HG03575 (cell line): ENCODE measurements around the gene TLR6.
"Not testable (repeated sequence)": the region's sequence is repeated elsewhere in the genome, so short reads cannot be mapped to it uniquely, and the experiment has no call there.

Experiments used
- ATAC-seq: cut with Tn5 transposase; IDR thresholded peaks from one replicate; pipeline ENCODE4 v1.9.1; 2021; ENCODE audit not compliant: unreplicated experiment, insufficient number of reproducible peaks, low FRiP score; ENCODE audit errors: extremely low read depth

The TLR6 gene

GRCh38 chr4:38803833-38804653 lies 52.6 kb downstream of the TLR6 start:
- ATAC-seq: no peak

GRCh38 chr4:38802561-38803355 lies 53.9 kb downstream of the TLR6 start:
- ATAC-seq: no peak

GRCh38 chr4:38800961-38801450 lies 55.6 kb downstream of the TLR6 start:
- no peak for ATAC-seq

DNA sequence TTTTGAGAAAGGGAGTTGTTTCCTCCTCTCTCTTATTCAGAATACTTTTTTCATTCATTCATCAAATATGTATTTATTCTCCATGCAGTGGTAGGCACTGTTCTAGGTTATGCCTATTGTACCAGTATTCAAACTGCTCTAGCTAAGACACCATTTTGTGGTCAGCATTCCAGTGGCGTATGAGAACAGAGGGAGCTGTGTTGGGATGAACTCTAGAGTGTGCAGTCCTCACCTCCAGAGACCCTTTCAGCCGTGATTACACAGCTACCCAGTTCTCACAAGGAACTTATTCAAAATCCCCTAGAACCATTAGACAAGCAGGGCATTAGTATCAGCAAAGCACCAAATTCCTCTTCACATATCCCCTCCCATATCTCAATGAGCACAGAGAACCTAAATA lies 56.3 kb downstream of the TLR6 start:
- ATAC-seq: no peak

- no peak for ATAC-seq
Observed at GRCh38 chr4:38795087-38795486, 61.5 kb downstream of the TLR6 start.

- no peak for ATAC-seq
Observed at GRCh38 chr4:38794051-38794450, 62.6 kb downstream of the TLR6 start.

DNA sequence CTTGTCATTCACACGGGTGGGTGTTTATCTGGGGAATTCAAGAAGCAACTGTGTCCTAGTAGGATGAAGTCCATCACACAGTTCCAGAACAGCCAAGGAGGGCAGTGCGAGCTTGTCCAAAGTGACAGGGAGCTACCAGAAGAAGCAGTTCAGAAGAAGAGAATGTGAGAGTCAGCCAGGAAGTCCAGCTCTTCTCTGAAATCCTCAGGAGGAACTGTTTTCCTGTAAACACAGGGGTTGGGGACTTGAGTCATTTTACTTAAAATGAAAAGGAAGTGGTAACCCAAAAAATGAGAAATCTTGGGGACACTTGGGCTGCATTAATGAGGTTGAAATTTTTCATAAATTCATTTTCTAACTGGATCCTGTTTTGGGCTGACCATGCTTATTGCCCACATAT lies 65.6 kb downstream of the TLR6 start:
- ATAC-seq: no peak

GRCh38 chr4:38788317-38788716 lies 68.3 kb downstream of the TLR6 start:
- ATAC-seq: no peak

- ATAC-seq: no peak
Observed at GRCh38 chr4:38787693-38788092, 68.9 kb downstream of the TLR6 start.

- ATAC-seq: no peak
Observed at GRCh38 chr4:38785901-38786402, 70.7 kb downstream of the TLR6 start.

- no peak for ATAC-seq
Observed at GRCh38 chr4:38785041-38785790, 71.4 kb downstream of the TLR6 start.

DNA sequence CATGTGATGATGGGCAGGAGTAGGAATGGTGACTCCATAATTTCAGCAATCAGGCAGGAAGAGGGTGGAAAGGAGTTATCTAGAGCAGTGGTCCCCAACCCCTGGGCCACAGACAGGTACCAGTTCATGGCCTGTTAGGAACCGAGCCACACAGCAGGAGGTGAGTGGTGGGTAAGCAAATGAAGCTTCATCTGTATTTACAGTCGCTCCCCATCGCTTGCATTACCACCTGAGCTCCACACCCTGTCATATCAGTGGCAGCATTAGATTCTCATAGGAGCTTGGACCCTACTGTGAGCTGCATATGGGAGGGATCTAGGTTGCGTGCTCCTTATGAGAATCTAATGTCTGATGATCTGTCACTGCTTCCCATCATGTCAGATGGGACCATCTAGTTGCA lies 72.5 kb downstream of the TLR6 start:
- ATAC-seq: no peak

GRCh38 chr4:38783109-38783460 lies 73.5 kb downstream of the TLR6 start:
- ATAC-seq: no peak

DNA sequence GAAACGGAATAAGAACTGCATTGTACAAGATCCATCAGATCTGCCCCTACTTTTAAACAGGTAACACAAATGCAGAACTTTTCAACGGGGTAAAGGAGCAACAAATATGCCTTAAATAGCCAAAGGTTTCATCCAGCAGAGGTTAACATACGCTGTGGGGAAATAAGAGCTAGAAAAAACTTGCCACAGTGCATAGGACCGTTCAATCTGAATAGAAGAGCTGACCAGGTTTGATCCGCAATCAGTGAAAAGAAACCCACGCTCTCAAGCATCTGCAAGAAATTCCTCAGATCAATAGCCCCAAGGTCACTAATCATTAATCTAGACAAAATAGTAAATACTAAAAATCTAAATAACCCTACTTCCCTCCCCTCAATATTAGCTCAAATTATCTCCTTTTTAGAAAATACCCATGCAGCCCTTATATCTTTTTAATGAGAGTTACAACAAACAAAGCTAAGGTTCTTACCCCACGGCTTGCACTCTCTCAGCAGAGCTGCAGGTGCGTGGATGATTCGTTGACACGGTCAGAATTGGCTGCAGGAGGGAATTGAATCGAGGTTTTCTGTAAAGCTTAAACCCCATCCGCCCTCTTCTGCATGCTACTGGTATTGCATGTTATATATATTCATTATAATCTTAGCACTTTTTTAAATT lies 74.0 kb downstream of the TLR6 start, which contains the start of gene TLR10:
Gene TLR10, minus strand, starts transcription at position 539 of the 657 bp plus-strand sequence. CDS start 7,400 bp downstream, outside the sequence.
- ATAC-seq: peak; percentile 58

- ATAC-seq: no peak
Observed at GRCh38 chr4:38781854-38782261, 74.8 kb downstream of the TLR6 start.

DNA sequence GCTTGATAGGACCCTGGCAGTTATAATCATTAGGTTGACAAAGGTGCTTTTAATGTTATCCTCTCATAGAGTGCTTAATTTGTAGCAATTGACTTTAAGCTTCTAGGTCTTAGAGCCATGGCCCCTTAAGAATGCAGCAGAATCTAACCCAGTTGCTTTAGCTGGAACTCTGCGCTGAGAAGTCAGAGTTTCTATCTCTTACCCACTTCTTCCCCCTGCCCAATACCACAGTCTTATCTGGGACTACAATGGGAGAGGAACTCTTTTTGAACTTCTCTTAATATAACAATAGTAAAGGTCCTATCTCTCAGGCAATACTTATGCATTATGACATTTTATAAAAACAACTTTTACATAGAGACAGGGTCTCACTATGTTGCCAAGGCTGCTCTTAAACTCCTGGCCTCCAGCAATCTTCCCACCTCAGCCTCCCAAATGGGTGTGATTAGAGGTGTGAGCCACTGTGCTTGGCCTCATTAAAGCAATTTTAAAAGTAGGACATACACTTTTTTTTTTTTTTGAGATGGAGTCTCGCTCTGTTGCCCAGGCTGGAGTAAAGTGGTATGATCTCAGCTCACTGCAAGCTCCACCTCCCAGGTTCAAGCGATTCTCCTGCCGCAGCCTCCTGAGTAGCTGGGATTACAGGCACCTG lies 75.7 kb downstream of the TLR6 start:
- ATAC-seq: no peak

DNA sequence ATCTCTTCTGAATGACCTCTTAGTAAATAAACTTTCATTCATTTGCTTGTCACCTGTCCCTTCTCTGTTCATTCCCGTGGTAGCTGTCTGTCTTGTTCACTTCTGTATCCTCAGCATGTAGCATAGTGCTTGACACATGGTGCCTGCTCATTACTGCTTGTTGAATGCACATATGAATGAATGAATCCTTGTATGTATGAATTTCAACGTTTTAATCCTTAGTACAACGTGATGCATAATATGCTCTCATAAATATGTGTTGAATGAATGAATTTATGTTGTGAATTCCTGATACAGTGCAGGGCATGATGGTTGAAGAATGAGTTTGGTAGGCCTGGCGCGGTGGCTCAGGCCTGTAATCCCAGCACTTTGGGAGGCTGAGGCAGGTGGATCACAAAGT lies 76.8 kb downstream of the TLR6 start:
- no peak for ATAC-seq

DNA sequence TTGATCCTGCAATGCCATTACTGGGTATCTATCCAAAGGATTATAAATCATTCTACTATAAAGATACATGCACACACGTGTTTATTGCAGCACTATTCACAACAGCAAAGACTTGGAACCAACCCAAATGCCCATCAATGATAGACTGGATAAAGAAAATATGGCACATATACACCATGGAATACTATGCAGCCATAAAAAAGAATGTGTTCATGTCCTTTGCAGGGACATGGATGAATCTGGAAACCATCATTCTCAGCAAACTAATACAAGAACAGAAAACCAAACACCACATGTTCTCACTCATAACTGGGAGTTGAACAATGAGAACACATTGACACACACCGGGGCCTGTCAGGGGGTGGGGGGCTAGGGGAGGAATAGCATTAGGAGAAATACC lies 78.7 kb downstream of the TLR6 start:
- not testable (repeated sequence) for ATAC-seq
